Stimulated activated CD8-positive, alpha-beta memory T cell treated with anti-CD3 and anti-CD28 coated beads, Interleukin-15, amount 100 ng/mL, for 4 hours (primary cell): ENCODE measurements around the gene SHF.

ENCODE experiments used
- DNase-seq, 2 donors: peaks; one replicate each; pipeline ENCODE4 v3.0.0-alpha.2; 2020; ENCODE audit warnings: low read depth in 2 of 2

The SHF gene

DNA sequence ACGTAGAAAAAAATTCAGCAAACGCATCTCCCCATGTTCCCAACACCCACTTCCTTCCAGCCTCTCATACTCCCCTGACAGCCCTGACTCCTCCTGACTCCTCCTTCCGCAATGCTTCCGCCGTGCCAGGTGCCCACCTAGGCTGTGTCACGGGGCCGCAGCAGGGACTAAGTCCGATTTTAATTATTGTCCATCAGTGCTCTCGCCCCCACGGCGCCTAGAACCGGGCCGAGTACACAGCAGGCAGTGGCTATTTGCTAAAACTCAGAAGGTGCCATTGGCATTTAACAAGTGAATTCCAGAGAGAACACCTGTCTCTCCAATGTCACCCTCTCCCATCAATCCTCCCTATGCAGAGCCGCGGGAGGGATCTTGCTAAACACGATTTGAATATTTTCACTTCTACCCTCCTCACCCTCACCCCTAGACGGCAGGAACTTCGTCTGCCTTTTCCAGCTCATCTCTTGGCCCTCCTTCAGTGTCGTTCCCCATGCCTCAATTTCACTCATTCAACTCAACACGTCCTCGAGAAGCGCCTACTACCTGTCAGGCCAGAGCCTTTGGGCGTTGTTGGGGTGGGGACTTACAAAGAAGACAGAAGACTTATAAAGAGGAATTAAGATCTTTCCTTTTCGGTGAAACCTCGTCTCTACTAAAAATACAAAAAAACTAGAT, 11.5 kb upstream of the SHF start:
- DNase-seq = no peak

DNA sequence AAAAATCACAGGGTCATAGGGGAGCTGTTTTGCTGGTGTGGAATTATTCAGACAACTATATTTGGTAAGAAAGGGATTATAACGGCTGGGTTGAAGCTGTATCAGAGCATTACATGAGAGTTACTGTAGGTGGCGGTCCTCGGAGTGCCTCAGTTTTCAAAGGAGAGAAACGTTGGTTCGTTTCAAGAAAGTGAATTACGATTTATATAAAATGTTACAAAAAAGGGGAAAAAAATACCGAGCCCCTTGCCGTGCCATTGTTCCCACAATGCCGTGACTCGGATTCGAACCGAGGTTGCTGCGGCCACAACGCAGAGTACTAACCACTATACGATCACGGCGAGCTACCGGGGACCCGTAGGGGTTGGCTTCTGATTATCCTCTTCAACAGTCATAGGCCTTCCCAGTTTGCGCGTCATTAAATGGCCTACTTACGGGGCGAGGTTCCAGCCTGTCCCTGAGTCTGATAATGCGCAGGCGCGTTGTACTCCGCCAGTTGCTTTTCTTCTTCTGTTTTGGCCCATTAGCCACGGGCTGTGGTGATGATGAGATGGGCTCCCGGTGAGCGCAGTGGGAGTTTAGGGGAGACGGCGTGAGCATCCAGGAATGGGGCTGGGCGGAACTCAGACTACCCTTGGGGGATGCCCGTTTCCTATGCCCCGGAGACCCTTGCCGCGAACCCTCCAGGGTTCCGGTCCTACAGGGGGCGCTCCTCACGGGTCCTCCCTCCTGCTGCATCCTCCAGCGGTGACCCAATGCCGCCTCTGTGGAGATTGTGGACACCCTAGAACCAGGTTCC, 10.8 kb upstream of the SHF start:
- peak; percentile 85 to 90 for DNase-seq

DNA sequence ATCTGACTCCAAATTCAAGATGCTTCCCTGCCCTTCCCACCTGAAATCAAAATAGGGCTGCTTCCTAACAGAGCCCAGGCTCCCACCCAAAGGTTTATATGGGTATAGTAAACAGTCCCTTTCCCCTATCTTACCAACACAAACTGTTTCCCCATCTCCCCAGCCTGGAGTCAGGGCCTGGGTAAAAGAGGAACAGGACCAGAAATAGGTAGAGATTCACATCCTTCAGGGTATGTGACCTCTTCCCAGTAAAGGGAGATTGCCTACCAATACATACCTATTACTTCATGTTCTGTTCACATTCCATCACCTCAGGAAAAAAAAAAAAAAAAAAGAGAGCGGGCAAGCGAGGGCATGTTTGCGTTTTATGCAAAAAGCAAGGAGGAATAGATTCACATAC, 9.7 kb upstream of the SHF start:
- DNase-seq = no peak

DNA sequence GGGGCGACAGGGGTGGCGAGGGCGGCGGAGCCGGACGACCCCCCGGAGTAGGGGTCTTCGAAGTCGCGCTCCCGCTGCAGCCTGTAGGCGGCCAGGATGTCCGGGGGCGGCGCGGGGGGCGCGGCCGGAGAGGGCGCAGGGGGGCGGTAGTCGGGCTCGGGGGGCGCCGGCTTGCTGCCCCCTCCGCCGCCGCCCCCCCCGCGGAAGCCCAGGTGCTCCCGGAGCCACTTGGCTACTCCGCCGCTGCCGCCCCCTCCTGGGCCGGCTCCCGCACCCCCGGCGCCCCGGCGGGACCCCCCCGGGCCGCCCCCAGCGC, 230 bp downstream of the SHF start:
- DNase-seq = no peak

DNA sequence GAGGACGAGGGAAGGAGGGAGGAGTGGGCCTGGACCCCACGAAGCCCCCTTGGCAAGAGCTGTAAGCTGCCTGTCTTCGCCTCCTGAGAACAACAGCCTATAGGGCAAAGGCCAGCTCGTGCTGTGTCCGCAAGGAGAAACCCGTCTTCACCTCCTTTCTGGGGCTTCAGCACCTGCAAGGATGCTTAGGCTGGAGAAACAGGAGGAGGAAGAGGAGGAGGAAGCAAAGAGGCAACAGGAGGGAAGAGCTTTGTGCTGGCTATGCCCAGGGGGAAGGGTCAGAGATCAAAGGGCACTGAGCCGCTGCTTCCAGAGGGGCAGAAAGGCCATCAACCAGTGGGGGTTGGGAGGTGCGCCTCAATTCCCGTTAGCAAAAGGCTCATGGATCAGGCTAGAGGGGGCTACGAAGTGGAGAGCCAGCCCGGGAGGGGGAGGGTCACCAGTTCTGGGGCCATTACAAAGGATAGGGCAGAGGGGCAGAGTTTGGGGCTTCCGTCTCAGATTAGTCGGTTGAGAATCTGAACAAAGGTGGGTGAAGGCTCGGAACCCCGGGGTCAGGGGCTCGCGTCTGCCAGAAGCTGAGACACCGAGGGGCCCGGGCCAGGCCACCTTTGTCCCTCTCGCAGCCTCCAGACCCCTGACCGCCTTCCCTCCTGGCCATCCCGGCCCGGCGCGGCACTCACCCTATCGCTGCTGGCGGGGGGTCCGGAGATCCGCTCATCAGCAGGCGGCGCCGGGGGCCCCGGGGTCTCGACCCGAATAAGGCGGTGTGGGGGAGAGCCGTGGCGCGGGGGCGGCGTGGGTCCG, 792 bp downstream of the SHF start:
- no peak for DNase-seq

DNA sequence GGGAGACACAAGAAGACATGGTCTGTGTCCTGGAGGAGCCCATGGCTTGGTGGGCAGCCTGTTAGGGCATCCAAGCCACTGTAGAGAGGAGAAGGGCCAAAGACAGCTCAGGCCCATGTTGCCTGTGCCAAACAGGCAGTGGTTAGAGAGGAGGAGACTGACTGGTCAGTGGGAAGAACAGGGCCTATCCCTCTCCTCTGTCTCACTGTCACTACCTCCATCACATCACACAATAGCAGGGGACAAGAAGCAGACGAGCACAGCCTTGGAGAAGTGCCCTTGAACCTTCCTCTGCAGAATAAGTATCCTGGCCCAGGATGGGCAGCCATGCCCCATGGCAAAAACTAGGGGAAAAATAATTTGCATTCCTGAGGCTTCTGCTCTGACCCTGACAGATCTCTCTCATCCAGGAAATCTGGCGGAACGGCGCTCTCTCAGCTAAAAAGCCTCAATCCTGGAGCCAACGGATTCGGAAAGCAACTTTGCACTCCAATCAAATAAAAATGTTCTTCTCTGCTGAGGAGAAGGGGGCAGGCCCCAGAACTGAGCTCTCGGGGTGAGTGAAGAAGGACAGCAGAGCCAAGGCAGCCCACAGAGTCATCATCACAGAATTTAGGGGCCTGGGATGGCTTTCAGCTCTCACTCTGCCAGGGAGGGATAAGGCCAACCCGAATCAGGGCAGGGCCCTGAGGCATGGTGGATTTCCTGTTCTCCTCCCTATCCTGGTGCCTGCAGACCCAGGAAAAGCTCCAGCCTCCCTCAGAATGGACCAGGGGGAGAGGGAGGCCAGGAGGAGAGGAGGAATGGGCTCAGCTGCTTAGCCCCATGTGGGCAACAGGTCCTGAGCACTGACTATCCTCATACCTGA, 1.6 kb downstream of the SHF start:
- no peak for DNase-seq

DNA sequence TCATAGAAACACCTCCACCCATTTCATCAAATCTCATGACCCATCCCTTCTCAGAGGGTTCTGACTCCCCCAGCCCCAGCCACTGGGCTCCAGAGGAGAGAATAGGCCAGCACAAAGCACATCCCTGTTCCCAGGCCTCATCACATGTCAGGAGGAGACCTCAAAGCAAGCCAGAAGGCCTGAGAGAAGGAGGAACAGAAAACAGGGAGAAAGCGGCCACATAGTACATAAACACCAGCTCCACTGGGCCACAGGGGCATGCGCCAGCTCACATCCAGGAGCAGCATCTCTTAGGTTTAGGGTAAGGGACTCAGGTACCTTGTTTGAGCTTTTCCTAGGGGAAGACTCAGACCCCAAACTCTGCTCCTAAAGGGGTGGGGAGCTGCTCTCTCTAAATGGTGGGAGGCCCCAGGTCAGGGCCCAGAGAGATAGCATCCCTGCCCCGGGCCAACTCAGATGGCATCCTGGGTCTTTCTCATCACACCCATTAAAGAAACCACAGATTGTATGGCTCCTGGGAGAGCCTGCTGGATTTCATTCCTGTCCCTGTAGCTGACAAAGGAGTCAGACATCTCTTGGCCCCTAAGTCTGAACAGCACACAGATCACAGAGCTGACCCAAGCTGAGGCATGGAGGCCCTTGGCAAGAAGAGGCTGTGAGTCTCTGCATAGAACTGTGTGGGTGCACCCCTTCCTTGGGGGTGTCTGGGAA, 2.5 kb downstream of the SHF start:
- no peak for DNase-seq

DNA sequence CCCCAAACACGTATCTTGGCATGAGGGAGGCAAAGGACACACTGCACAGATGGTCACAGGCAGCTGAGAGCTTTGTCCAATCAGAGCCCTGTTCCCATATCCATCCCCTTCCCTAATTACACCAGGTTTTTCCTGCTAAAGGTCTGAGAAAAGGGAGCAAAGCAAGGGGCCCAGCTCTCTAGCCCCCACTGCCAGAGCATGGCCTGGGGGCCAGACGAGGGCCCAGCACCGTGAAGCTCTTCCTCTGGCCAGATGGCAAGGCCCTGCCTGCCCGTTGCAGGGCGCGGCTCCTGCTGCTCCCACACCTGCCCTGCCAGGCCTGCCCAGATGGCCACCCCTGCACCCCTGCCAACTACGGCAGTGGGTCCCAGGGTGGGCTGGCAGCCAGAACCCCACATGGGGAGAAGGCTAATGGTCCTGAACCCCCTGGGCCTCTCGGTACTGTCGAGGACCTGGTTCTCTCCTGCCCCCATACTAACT, 3.2 kb downstream of the SHF start:
- DNase-seq = no peak

DNA sequence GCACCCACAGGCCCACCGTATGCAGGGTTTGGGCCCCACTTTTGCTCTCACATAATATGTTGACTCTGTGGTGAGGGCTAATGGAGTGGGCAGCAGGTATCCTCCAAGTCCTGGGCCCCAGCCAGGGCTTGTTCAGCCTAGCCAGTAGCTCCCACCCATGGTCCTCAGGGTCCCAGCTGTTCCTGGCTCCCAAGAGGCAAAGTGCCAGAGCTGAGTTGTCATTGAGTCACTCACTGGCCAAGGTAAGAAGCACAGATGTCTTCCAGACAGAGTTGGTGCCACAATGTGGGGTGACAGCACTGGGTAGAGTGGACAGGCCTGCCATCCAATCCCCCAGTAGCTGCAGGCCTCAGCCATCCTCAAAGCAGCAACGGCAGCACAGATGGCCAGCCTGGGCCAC, 4.3 kb downstream of the SHF start:
- DNase-seq = no peak

DNA sequence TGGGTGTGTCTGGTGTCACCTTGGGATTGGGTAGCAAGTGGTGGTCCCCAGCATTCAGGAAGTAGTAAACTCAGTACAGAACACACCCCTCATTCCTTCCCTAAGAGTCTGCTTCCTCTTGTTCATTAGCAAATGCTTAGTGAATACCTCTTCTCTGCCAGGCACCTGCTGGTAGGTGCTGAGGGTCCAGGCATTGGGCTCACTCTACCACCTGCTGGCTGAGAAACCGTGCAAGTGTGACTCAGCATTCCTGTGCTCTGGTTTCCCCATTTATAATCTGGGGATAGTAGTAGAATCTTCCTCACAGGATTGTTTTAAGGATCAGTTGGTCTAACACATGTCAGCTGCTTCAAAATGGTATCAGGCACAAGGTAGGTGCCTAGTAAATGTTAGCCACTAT, 4.8 kb downstream of the SHF start:
- no peak for DNase-seq

DNA sequence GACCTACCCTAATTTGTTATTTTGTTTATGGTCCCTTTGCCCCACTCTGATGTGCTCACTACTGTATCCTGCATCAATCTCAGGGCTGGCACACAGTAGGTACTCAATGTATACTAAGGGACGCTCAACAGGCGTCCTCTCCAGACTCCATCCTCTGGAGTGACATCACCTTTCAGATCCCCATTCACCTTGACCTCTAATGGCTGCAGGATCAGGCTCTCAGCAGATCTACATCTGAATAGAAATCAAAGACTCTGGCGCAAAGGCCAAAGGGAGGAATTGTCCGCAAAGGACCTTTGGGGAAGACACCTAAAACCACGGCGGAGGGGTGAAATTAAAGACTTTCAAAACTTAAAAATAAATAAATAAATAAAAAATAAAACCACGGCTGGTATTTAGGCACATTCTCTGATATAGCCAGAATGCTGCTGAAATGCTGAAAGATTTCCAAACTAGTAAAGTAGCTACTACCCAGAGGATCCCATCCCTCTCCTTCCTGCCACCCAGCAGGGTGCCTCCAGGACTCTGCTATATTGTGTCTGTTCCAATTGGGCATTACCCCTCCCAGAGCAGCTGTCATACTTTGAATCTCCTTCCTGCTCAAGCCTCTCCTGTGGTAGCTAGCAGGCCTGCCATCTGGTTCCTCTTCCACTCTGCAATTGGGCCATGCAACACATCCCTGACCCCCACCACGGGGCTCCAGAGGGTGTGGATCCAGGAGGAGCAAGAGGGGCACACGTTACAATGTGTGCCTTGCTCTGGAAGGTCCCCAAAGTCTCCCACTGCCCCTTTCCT, 6.1 kb downstream of the SHF start:
- no peak for DNase-seq

DNA sequence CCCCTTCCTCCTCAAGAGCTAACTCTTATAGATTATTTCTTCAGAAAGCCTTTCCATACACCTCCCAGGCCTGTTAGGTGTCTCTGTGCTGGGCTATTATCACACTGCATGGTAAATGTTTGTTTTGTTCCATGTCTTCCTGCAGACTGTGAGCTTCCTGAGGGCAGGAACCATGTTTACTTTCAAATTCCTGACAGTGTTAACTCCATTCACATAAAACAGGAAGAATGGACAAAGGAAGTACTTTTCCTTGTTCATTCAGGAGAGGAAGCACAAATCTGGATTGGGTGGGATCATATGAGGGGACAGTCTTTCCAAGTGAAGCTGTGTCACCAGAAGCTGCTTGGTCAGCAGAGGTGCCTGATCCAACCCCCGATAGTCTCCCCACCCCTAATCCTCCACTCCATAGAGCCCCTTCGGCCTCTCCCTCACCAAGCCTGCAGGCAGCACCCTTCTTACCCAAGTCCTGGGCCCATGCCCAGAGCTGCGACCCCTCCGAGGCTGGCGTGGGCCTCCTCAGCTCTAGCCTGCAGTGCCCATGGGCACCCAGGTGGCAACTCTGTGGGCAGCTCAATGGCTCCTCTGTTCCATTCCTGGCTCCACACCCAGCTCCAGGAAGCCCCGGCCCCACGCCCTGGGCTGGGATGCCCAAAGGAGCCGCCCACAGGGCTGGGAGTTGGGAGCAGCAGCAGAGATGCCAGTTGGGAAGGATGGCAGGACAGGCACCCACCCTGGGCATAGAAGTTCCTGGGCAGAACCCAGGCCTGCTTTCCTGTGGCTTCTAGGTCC, 6.9 kb downstream of the SHF start:
- no peak for DNase-seq

DNA sequence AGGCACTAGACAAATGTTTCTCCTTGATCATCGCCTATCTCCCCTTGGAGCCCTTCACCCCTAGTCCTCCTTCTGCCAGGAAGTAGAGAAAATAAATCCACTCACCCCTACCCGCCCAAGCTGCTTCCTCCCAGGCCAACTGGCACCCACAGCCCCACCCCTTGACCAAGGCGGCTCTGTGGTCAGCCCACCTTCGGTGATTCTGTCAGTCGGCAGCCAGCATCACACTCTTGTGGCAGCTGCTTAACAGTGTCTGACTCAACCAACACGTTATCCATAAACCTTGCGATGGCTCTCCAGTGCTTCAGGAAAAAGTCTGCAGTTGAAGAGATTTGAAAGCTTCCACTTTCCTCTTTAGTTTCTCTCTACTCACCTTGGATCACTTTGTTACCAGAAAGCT, 7.6 kb downstream of the SHF start:
- no peak for DNase-seq

DNA sequence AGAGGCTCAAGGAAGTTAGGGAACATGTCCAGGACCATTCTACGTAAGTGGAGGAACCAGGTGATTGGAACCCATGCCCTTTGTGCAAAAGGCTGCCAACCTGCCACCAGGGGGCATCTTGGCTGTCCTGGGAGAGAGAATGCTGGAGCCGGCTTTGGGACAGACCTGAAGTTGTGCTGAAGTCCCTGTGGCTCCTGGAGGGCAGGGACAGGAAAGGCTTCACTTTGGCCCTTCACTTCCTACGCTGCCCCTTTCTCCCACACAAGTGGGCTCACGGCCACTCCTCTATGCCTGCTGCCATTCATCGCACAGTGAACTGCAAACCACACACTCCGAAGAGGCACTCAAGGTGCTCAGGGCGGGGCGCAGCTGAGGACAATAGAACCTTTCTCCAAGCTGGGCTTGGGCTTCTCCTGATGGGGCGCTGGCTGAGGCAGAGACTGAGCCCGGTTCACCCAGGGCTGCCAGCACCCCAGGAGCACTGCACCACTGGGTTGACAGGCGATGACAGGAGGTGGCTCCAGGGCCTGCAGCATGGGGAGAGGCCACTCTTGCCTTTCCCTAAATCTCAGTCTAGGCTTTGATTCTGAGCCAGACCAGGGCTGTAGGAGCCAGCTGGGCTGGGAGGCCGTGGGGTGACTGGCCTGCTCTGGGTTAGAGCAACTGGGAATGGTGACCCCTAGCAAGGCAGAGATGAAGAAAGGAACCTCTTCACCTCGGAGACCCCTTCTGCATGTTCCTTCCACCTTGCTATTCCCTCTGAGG, 8.4 kb downstream of the SHF start:
- no peak for DNase-seq

DNA sequence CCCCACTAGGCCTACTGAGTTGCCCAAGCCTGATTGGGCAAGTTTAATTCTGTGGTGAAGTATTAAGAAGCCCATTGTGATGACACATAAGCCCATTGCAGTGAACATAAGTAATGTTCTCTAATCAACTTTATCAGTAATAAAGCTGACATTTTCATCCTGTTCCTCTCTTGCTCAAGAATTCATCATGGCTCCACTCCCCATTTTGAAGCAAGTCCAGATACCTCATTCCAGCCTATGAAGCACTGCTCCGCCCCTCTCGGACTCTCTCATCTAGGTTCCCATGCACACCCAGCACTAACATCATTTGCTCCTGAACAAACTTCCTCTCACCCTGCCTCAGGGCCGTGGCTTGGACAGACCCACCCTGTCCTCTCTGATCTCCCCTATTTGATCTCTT, 10.5 kb downstream of the SHF start:
- DNase-seq = no peak

DNA sequence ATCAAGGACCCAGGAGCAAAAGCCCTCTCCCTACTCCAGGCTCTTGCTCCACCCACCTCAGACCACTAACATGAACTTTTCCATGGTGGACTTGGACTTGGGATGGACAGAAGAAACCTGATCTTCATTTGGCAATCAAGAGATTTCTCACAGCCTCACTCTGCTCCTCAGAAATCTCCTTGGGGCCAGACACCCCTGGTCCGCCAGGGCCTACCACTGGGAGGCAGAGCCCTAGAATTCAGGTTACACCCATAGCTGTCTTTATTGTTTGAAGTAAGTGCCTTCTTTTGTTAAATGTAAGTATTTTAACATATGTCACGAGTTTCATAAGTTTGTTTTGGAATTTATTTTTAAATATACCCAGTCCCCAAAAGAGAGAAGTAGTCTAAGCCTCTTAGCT, 13.2 kb downstream of the SHF start:
- DNase-seq = no peak

DNA sequence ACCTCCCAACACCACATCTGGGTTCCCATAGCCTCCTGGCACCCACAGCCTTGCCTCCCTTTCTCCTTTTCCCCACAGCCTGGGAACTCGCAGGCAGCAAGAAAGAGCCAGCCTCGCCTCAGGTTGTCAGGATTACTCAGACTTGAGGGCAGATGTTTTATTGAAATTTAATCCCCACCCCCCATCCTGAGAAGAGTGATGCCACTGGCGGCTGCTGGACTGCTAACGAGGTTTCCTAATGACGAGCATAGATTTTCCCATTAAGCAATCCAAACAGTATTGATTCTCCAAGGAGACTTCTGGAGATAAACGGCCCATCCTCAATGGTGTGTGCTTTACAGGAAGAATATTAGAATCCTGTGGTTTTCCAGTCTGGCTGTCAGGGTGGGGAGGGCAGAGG, 13.7 kb downstream of the SHF start:
- DNase-seq = no peak

DNA sequence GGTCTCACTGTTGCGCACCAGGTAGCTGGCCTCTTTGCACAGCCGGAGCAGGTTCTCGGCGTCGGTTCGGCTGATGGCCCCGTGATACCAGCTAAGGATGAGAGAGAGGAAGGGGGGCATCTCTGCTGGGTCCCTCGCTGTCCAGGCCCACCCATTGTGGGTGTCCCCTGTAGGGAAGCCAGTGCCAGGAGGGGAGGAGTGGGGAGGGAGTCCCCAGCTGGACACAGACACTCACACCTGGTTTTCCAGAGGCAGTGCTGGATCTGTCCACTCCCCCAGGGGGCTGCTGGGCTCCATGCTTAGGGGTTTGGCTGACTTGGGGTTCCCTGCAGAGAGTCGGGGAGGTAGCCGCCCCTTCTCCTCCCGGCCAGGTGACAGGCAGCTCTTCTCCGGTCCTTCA, 15.9 kb downstream of the SHF start:
- no peak for DNase-seq
